Caco-2 (cell line): ENCODE measurements around the gene NUP54. TPM values are rescaled to one million over a fixed set of nuclear protein-coding genes. Genes with fewer than 3 reads are reported as not detected.

Experiments used
- BruUV-seq: library from RNA; stranded (reverse); fragments of 400-500 nt; replicated peaks from 2 replicates; lab custom pipeline; 2021; lab: Mats Ljungman, UMichigan
- CTCF ChIA-PET: fragments of 300-600 bp; sonication (Branson Sonifier 250); formaldehyde crosslinking; loops from one replicate; lab custom pipeline; 2022; ENCODE audit warnings: antibody characterized with exemption; lab: Charles Lee
- POLR2A ChIA-PET: fragments of 300-600 bp; sonication (Branson Sonifier 250); formaldehyde crosslinking; loops from one replicate; lab custom pipeline; 2022; ENCODE audit warnings: antibody characterized with exemption; lab: Charles Lee
- DNase-seq, 2 experiments: peaks; one replicate each; pipeline versions ENCODE4 v3.0.0 to v3.0.0-alpha.2; 2020 to 2022
- H3K27me3 ChIP-seq: replicated peaks from 2 replicates; pipeline ENCODE4 v1.6.0; 2011; ENCODE audit warnings: low read length; ENCODE audit not compliant: control insufficient read depth, insufficient read depth
- H3K36me3 ChIP-seq: 2 replicates; pipeline ENCODE4 v1.5.1; 2011; ENCODE audit warnings: low read length; ENCODE audit not compliant: control insufficient read depth, insufficient read depth
- H3K4me1 ChIP-seq: fragments of 250-450 bp; sonication (Bioruptor Pico); 2 replicates; pipeline ENCODE4 v1.5.1; 2020; ENCODE audit warnings: mild to moderate bottlenecking
- H3K4me3 ChIP-seq: 2 replicates; pipeline ENCODE4 v1.5.1; 2011; ENCODE audit warnings: low read depth, mild to moderate bottlenecking, control low read depth, low read length
- H3K9me3 ChIP-seq: fragments of 250-450 bp; sonication (Bioruptor Pico); 2 replicates; pipeline ENCODE4 v1.5.1; 2020; ENCODE audit warnings: mild to moderate bottlenecking, moderate library complexity
- H3K27ac Mint-ChIP-seq: one replicate; pipeline ENCODE4 v1.8.0; 2022; ENCODE audit warnings: mixed read lengths; ENCODE audit not compliant: unreplicated experiment
- H3K27me3 Mint-ChIP-seq: one replicate; pipeline ENCODE4 v1.8.0; 2022; ENCODE audit warnings: mixed read lengths; ENCODE audit not compliant: insufficient read depth, unreplicated experiment
- H3K36me3 Mint-ChIP-seq: one replicate; pipeline ENCODE4 v1.8.0; 2022; ENCODE audit warnings: mild to moderate bottlenecking, mixed read lengths; ENCODE audit not compliant: insufficient read depth, unreplicated experiment
- H3K4me1 Mint-ChIP-seq: one replicate; pipeline ENCODE4 v1.8.0; 2022; ENCODE audit warnings: low read depth, mixed read lengths; ENCODE audit not compliant: unreplicated experiment
- H3K4me3 Mint-ChIP-seq: one replicate; pipeline ENCODE4 v1.8.0; 2022; ENCODE audit warnings: mild to moderate bottlenecking, moderate library complexity, mixed read lengths; ENCODE audit not compliant: unreplicated experiment
- H3K9me3 Mint-ChIP-seq: one replicate; pipeline ENCODE4 v1.8.0; 2022; ENCODE audit warnings: mixed read lengths; ENCODE audit not compliant: unreplicated experiment
- CTCF ChIP-seq, 2 experiments: fragments of 200-600 bp in 1 of 2; IDR thresholded peaks; 1 replicate in 1 of 2; 2 replicates in 1 of 2; pipeline versions ENCODE4 v1.5.1 to v1.8.0; 2011 to 2022; ENCODE audit warnings: antibody characterized with exemption in 1 of 2, control low read depth in 1 of 2, inconsistent platforms in 1 of 2, low read depth in 1 of 2, low read length in 1 of 2, mild to moderate bottlenecking in 1 of 2, moderate library complexity in 1 of 2; ENCODE audit not compliant: insufficient read depth in 1 of 2, severe bottlenecking in 1 of 2, unreplicated experiment in 1 of 2
- intact Hi-C: fragments of 100-400 bp; cut with micrococcal nuclease; formaldehyde crosslinking; loops from one replicate; pipeline ENCODE4 v1.10.0; 2022; ENCODE audit not compliant: unreplicated experiment
- total RNA-seq: library from RNA; stranded (reverse); gene quantifications from 2 replicates; pipeline ENCODE4 v1.2.3, GENCODE V29; 2022

The NUP54 gene
- total RNA-seq, 1 experiment from 2014 or later, result 68.8 TPM

GRCh38 chr4:76168688-76169087 lies 20.5 kb upstream of the NUP54 start:
- no peak for DNase-seq
- BruUV-seq, result no TSS peak
- Mint-ChIP-seq H3K4me3 (no peak overlapping the region), H3K4me1 (no peaks in the 10 kb centered on the region), H3K27ac (no peak overlapping the region), H3K36me3 (peaks cover 37% of the 10 kb centered on the region), H3K27me3 (no peaks in the 10 kb centered on the region), H3K9me3 (no peaks in the 10 kb centered on the region)
- no peaks in the 10 kb centered on the region for H3K36me3 ChIP-seq
- H3K27me3 ChIP-seq, result no peaks in the 10 kb centered on the region
- TF ChIP-seq CTCF (IDR thresholded peaks at IDR 0.05; ENCODE audit: insufficient read depth in 1 of 2, low read depth in 1 of 2, low read length in 1 of 2, severe bottlenecking in 1 of 2, unreplicated experiment in 1 of 2), result no peak
- ChIA-PET POLR2A (no interaction called here), CTCF (no interaction called here)
- no peaks in the 10 kb centered on the region for H3K9me3 ChIP-seq
- H3K4me1 ChIP-seq, result no peaks in the 10 kb centered on the region
- no peak overlapping the region for H3K4me3 ChIP-seq
- intact Hi-C loops, result no loop called here

- DNase-seq, result no peak
- H3K4me1 ChIP-seq, result no peaks in the 10 kb centered on the region
- no TSS peak for BruUV-seq
- no peak for TF ChIP-seq CTCF (IDR thresholded peaks at IDR 0.05; ENCODE audit: insufficient read depth in 1 of 2, low read depth in 1 of 2, low read length in 1 of 2, severe bottlenecking in 1 of 2, unreplicated experiment in 1 of 2)
- peaks cover 41% of the 10 kb centered on the region for H3K36me3 Mint-ChIP-seq
- no peaks in the 10 kb centered on the region for H3K9me3 ChIP-seq
- H3K4me3 ChIP-seq, result no peak overlapping the region
- H3K27ac Mint-ChIP-seq, result no peak overlapping the region
- POLR2A ChIA-PET, result no interaction called here
- intact Hi-C loops, result no loop called here
- no peak overlapping the region for H3K4me3 Mint-ChIP-seq
- CTCF ChIA-PET, result no interaction called here
- H3K27me3 ChIP-seq, result no peaks in the 10 kb centered on the region
- H3K27me3 Mint-ChIP-seq, result no peaks in the 10 kb centered on the region
- H3K4me1 Mint-ChIP-seq, result no peaks in the 10 kb centered on the region
- no peaks in the 10 kb centered on the region for H3K9me3 Mint-ChIP-seq
- H3K36me3 ChIP-seq, result no peaks in the 10 kb centered on the region; the same call in 1 of the 2 replicates
These were observed 18.3 kb upstream of the NUP54 start for GRCh38 chr4:76166480-76166879.

- POLR2A ChIA-PET, result no interaction called here
These were observed 12.2 kb upstream of the NUP54 start for GRCh38 chr4:76160355-76160754.

More at GRCh38 chr4:76160355-76160754, 12.2 kb upstream of the NUP54 start:
- Histone ChIP-seq H3K9me3 (no peaks in the 10 kb centered on the region), H3K4me3 (no peak overlapping the region), H3K4me1 (no peaks in the 10 kb centered on the region), H3K27me3 (no peaks in the 10 kb centered on the region), H3K36me3 (no peaks in the 10 kb centered on the region; the same call in 1 of the 2 replicates)
- Mint-ChIP-seq H3K4me1 (no peaks in the 10 kb centered on the region), H3K4me3 (no peak overlapping the region), H3K9me3 (peaks cover 6% of the 10 kb centered on the region), H3K27me3 (no peaks in the 10 kb centered on the region), H3K36me3 (peaks cover 65% of the 10 kb centered on the region), H3K27ac (no peak overlapping the region)
- CTCF ChIA-PET, result no interaction called here
- TF ChIP-seq CTCF (IDR thresholded peaks at IDR 0.05; ENCODE audit: insufficient read depth in 1 of 2, low read depth in 1 of 2, low read length in 1 of 2, severe bottlenecking in 1 of 2, unreplicated experiment in 1 of 2), result no peak
- intact Hi-C loops, result no loop called here
- DNase-seq, result no peak
- TSS peak; percentile 43 for BruUV-seq
